HAP-1 (cell line): ENCODE data around the gene CUX1.
"Not testable (repeated sequence)": the region's sequence is repeated elsewhere in the genome, so short reads cannot be mapped to it uniquely, and the experiment has no call there.

Source experiments
- DNase-seq, 2 experiments: peaks; one replicate each; pipeline ENCODE4 v3.0.0-alpha.2; 2016 to 2020; ENCODE audit warnings: low spot score in 2 of 2
- H3K27me3 ChIP-seq: fragments of 250-450 bp; sonication (Bioruptor Pico); 2 replicates; pipeline ENCODE4 v1.5.1; 2020; ENCODE audit warnings: low read depth, mild to moderate bottlenecking, moderate library complexity
- H3K36me3 ChIP-seq: fragments of 250-450 bp; sonication (Bioruptor Pico); replicated peaks from 2 replicates; pipeline ENCODE4 v1.5.1; 2020; ENCODE audit warnings: mild to moderate bottlenecking
- H3K4me1 ChIP-seq: fragments of 250-450 bp; sonication (Bioruptor Pico); 2 replicates; pipeline ENCODE4 v1.5.1; 2020; ENCODE audit warnings: mild to moderate bottlenecking
- H3K4me3 ChIP-seq: fragments of 250-450 bp; sonication (Bioruptor Pico); 2 replicates; pipeline ENCODE4 v1.5.1; 2020; ENCODE audit warnings: mild to moderate bottlenecking, moderate library complexity
- H3K9me3 ChIP-seq: fragments of 250-450 bp; sonication (Bioruptor Pico); 2 replicates; pipeline ENCODE4 v1.5.1; 2020; ENCODE audit warnings: mild to moderate bottlenecking, moderate library complexity
- in situ Hi-C: fragments of 300-500 bp; cut with MboI; formaldehyde crosslinking; loops from 3 replicates; pipeline ENCODE4 v1.14.3; 2020; ENCODE audit warnings: low sequenced_read_pairs, inconsistent platforms, mixed read lengths

CUX1 gene

DNA sequence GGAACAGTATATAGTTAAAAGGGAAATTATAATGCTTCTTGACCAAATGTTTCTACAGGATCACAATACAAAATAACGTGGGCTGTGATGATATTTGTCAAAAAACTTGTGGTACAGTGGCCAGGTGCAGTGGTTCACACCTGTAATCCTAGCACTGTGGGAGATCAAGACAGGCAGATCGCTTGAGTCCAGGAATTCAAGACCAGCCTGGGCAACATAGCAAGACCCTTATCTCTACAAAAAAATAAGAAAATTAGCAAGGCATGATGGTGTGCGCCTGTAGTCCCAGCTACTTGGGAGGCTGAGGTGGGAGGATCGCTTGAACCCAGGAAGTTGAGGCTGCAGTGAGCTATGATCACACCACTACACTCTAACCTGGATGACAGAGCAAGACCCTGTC, 208.4 kb downstream of the CUX1 start:
- H3K9me3 ChIP-seq, H3K36me3 ChIP-seq, H3K4me1 ChIP-seq, H3K27me3 ChIP-seq, H3K4me3 ChIP-seq, in situ Hi-C loops, DNase-seq: not testable (repeated sequence)

GRCh38 chr7:102028206-102028826, 210.9 kb downstream of the CUX1 start:
- Histone ChIP-seq H3K4me3 (no peak overlapping the region), H3K9me3 (no peaks in the 10 kb centered on the region), H3K4me1 (no peaks in the 10 kb centered on the region), H3K27me3 (no peaks in the 10 kb centered on the region), H3K36me3 (no peaks in the 10 kb centered on the region)
- DNase-seq = no peak
- in situ Hi-C loops = no loop called here

DNA sequence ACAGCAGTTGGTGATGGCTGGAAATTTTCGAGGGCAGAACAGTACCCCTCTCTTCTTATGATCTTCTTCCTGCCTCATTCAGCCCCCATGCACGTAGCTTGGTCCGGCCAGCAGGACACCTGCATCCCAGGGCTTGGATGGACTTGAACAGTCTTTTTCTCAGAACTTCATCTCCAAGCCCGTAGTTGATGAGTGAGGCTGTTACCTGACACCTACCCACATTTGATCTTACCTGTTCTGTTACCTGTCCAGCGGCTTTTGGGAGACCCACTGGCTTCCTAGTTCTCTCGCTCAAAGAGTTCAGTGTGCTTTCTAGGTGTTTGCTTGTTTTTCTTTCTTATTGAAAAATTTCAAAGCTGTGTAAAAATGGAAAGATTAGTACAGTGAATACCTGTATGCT, 212.2 kb downstream of the CUX1 start:
- H3K4me3 ChIP-seq = no peak overlapping the region
- H3K9me3 ChIP-seq = no peaks in the 10 kb centered on the region
- no peaks in the 10 kb centered on the region for H3K36me3 ChIP-seq
- H3K27me3 ChIP-seq = no peaks in the 10 kb centered on the region
- H3K4me1 ChIP-seq = no peaks in the 10 kb centered on the region
- no peak for DNase-seq
- in situ Hi-C loops = no loop called here

- H3K9me3 ChIP-seq = no peaks in the 10 kb centered on the region
- H3K36me3 ChIP-seq = no peaks in the 10 kb centered on the region
- H3K27me3 ChIP-seq = no peaks in the 10 kb centered on the region
- no peaks in the 10 kb centered on the region for H3K4me1 ChIP-seq
- H3K4me3 ChIP-seq = no peak overlapping the region
- in situ Hi-C loops = no loop called here
- no peak for DNase-seq
Observed at GRCh38 chr7:102030696-102031095, 213.3 kb downstream of the CUX1 start.

- DNase-seq = no peak
- in situ Hi-C loops = no loop called here
- Histone ChIP-seq H3K9me3 (no peaks in the 10 kb centered on the region), H3K4me3 (no peak overlapping the region), H3K27me3 (no peaks in the 10 kb centered on the region), H3K36me3 (no peaks in the 10 kb centered on the region), H3K4me1 (no peaks in the 10 kb centered on the region)
Observed at GRCh38 chr7:102036958-102037357, 219.5 kb downstream of the CUX1 start.

- no peak for DNase-seq
- Histone ChIP-seq H3K27me3 (no peaks in the 10 kb centered on the region), H3K4me3 (no peak overlapping the region), H3K36me3 (no peaks in the 10 kb centered on the region), H3K4me1 (no peaks in the 10 kb centered on the region), H3K9me3 (no peaks in the 10 kb centered on the region)
- in situ Hi-C loops = no loop called here
Observed at GRCh38 chr7:102039706-102040105, 222.3 kb downstream of the CUX1 start.

- Histone ChIP-seq H3K27me3 (no peaks in the 10 kb centered on the region), H3K4me1 (no peaks in the 10 kb centered on the region), H3K4me3 (no peak overlapping the region), H3K9me3 (no peaks in the 10 kb centered on the region), H3K36me3 (no peaks in the 10 kb centered on the region)
- in situ Hi-C loops = no loop called here
- DNase-seq = no peak
Observed at GRCh38 chr7:102040569-102040968, 223.1 kb downstream of the CUX1 start.

DNA sequence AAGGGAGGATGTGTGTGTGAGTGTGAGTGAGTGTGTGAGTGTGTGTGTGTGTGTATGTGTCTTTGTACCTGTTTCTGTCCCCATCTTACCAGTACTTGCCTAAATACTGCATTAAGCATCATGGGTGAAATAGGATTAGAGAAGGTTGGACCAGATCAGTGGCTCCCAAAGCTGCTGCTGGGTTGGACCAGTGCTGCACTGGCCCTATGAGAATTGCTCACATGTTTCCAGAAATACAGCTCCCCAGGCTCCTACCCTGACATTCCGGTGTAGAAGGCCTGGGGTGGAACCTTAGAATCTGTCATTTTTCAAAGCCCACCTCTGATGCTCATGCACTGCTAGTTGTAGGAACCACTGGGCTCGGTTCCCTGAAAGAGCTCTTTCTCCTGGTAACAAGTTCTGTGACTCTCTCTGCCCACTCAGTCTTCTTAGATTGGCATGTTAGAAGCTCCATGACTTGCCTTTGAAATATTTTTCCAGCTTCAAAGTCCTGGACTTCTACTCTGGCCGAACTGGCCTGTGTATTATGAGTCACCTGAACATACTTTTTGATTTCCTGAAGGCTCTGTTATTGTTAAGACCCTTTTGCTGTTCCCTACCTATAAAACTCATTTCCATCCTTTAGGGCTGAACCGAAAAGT, 224.7 kb downstream of the CUX1 start:
- Histone ChIP-seq H3K36me3 (no peaks in the 10 kb centered on the region), H3K4me3 (no peak overlapping the region), H3K9me3 (no peaks in the 10 kb centered on the region), H3K4me1 (no peaks in the 10 kb centered on the region), H3K27me3 (no peaks in the 10 kb centered on the region)
- DNase-seq = no peak
- in situ Hi-C loops = no loop called here

GRCh38 chr7:102042796-102043195, 225.4 kb downstream of the CUX1 start:
- H3K4me1 ChIP-seq, DNase-seq, in situ Hi-C loops, H3K9me3 ChIP-seq, H3K27me3 ChIP-seq, H3K36me3 ChIP-seq, H3K4me3 ChIP-seq: not testable (repeated sequence)

- no peaks in the 10 kb centered on the region for H3K36me3 ChIP-seq
- no peak for DNase-seq
- H3K27me3 ChIP-seq = no peaks in the 10 kb centered on the region
- in situ Hi-C loops = no loop called here
- H3K9me3 ChIP-seq = no peaks in the 10 kb centered on the region
- no peaks in the 10 kb centered on the region for H3K4me1 ChIP-seq
- no peak overlapping the region for H3K4me3 ChIP-seq
Observed at GRCh38 chr7:102044641-102044983, 227.2 kb downstream of the CUX1 start.

- no peak overlapping the region for H3K4me3 ChIP-seq
- H3K4me1 ChIP-seq = no peaks in the 10 kb centered on the region
- no peaks in the 10 kb centered on the region for H3K9me3 ChIP-seq
- no peaks in the 10 kb centered on the region for H3K27me3 ChIP-seq
- H3K36me3 ChIP-seq = no peaks in the 10 kb centered on the region
- in situ Hi-C loops = no loop called here
- DNase-seq = no peak
Observed at GRCh38 chr7:102044984-102045673, 227.7 kb downstream of the CUX1 start.

DNA sequence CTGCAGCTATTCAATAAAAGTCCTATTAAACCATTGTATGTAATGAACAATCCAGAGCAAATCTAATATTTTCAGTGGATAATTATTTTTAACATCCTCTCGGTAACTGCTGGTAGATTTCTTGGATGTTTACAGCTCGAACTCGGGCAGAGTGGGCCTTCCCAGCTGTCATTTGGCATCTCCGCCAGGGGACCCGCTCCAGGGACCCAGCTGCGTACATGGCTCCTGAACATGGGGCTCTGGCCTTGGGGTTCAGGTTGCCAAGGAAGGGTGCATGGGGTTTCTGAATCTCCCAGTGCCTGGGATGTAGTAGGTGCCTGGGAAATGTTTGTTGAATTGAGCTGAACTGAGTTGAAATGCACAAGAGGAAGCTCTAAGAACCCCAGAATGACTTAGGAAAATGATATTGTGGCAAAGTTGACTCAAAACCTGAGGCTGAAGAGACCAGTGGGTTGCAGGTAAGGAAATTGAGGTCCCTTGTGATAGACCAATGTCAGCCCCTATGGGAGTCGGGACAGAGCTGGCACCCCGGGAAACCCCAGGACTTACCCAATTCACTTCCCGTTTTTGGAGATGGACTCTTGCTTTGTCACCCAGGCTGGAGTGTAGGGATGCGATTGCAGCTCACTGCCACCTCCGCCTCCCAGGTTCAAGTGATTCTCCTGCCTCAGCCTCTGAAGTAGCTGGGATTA, 228.4 kb downstream of the CUX1 start:
- H3K9me3 ChIP-seq = no peaks in the 10 kb centered on the region
- no peaks in the 10 kb centered on the region for H3K36me3 ChIP-seq
- DNase-seq = no peak
- H3K4me3 ChIP-seq = no peak overlapping the region
- no peaks in the 10 kb centered on the region for H3K4me1 ChIP-seq
- no peaks in the 10 kb centered on the region for H3K27me3 ChIP-seq
- in situ Hi-C loops = no loop called here

GRCh38 chr7:102046373-102047117, 229.1 kb downstream of the CUX1 start:
- no peak for DNase-seq
- H3K4me3 ChIP-seq = no peak overlapping the region
- in situ Hi-C loops = no loop called here

More at GRCh38 chr7:102046373-102047117, 229.1 kb downstream of the CUX1 start:
- Histone ChIP-seq H3K9me3 (no peaks in the 10 kb centered on the region), H3K4me1 (no peaks in the 10 kb centered on the region), H3K27me3 (no peaks in the 10 kb centered on the region), H3K36me3 (no peaks in the 10 kb centered on the region)
